Nephron (organoid): ENCODE results near the gene MAP7.

Source experiments
- H3K27ac Mint-ChIP-seq, 3 experiments: 2 replicates each; pipeline ENCODE4 v1.8.0; 2020; ENCODE audit warnings: mixed read lengths in 3 of 3, mild to moderate bottlenecking in 2 of 3, moderate library complexity in 1 of 3
- H3K27me3 Mint-ChIP-seq: 2 replicates; pipeline ENCODE4 v1.8.0; 2021; ENCODE audit warnings: low read depth, mild to moderate bottlenecking, moderate library complexity, mixed read lengths
- H3K36me3 Mint-ChIP-seq: 2 replicates; pipeline ENCODE4 v1.8.0; 2020; ENCODE audit warnings: low read depth, mixed read lengths
- H3K4me1 Mint-ChIP-seq: 2 replicates; pipeline ENCODE4 v1.8.0; 2020; ENCODE audit warnings: mixed read lengths
- H3K4me3 Mint-ChIP-seq, 3 experiments: 2 replicates each; pipeline ENCODE4 v1.8.0; 2020; ENCODE audit warnings: mild to moderate bottlenecking in 3 of 3, mixed read lengths in 3 of 3, moderate library complexity in 2 of 3
- H3K9me3 Mint-ChIP-seq: 2 replicates; pipeline ENCODE4 v1.8.0; 2020; ENCODE audit warnings: mixed read lengths
- CTCF ChIP-seq, 3 experiments: fragments of 200-600 bp; sonication (generic); IDR thresholded peaks; one replicate each; pipeline ENCODE4 v1.5.0; 2021; ENCODE audit warnings: antibody characterized with exemption in 3 of 3; ENCODE audit not compliant: unreplicated experiment in 3 of 3

MAP7 gene

GRCh38 chr6:136409597-136409996 is 140.6 kb downstream of the MAP7 start:
- no peak overlapping the region for H3K4me3 Mint-ChIP-seq
- peaks cover 6% of the 10 kb centered on the region for H3K36me3 Mint-ChIP-seq
- H3K9me3 Mint-ChIP-seq = no peaks in the 10 kb centered on the region
- no peak for TF ChIP-seq CTCF (IDR thresholded peaks at IDR 0.05; ENCODE audit: unreplicated experiment in 3 of 3)
- peaks cover 5% of the 10 kb centered on the region for H3K4me1 Mint-ChIP-seq
- no peak overlapping the region for H3K27ac Mint-ChIP-seq
- no peaks in the 10 kb centered on the region for H3K27me3 Mint-ChIP-seq

GRCh38 chr6:136408204-136408603 is 142.0 kb downstream of the MAP7 start:
- no peaks in the 10 kb centered on the region for H3K9me3 Mint-ChIP-seq
- H3K27ac Mint-ChIP-seq = no peak overlapping the region
- H3K4me3 Mint-ChIP-seq = no peak overlapping the region
- TF ChIP-seq CTCF (IDR thresholded peaks at IDR 0.05; ENCODE audit: unreplicated experiment in 3 of 3) = no peak
- H3K36me3 Mint-ChIP-seq = peaks cover 6% of the 10 kb centered on the region
- H3K27me3 Mint-ChIP-seq = no peaks in the 10 kb centered on the region
- peaks cover 5% of the 10 kb centered on the region for H3K4me1 Mint-ChIP-seq

GRCh38 chr6:136405420-136406029 is 144.7 kb downstream of the MAP7 start:
- Mint-ChIP-seq H3K27me3 (no peaks in the 10 kb centered on the region), H3K9me3 (peaks cover 4% of the 10 kb centered on the region), H3K4me3 (no peak overlapping the region), H3K4me1 (peaks cover 5% of the 10 kb centered on the region), H3K36me3 (peaks cover 4% of the 10 kb centered on the region), H3K27ac (no peak overlapping the region)
- TF ChIP-seq CTCF (IDR thresholded peaks at IDR 0.05; ENCODE audit: unreplicated experiment in 3 of 3) = no peak

GRCh38 chr6:136404627-136405419 is 145.4 kb downstream of the MAP7 start:
- H3K9me3 Mint-ChIP-seq = peaks cover 4% of the 10 kb centered on the region
- no peak overlapping the region for H3K4me3 Mint-ChIP-seq
- H3K27ac Mint-ChIP-seq = no peak overlapping the region
- H3K4me1 Mint-ChIP-seq = peaks cover 5% of the 10 kb centered on the region
- TF ChIP-seq CTCF (IDR thresholded peaks at IDR 0.05; ENCODE audit: unreplicated experiment in 3 of 3) = no peak
- no peaks in the 10 kb centered on the region for H3K27me3 Mint-ChIP-seq
- peaks cover 4% of the 10 kb centered on the region for H3K36me3 Mint-ChIP-seq

GRCh38 chr6:136404007-136404406 is 146.2 kb downstream of the MAP7 start:
- peaks cover 4% of the 10 kb centered on the region for H3K36me3 Mint-ChIP-seq
- no peak for TF ChIP-seq CTCF (IDR thresholded peaks at IDR 0.05; ENCODE audit: unreplicated experiment in 3 of 3)
- H3K4me1 Mint-ChIP-seq = peaks cover 5% of the 10 kb centered on the region
- no peaks in the 10 kb centered on the region for H3K27me3 Mint-ChIP-seq
- no peak overlapping the region for H3K4me3 Mint-ChIP-seq
- H3K27ac Mint-ChIP-seq = no peak overlapping the region
- H3K9me3 Mint-ChIP-seq = peaks cover 4% of the 10 kb centered on the region
